Tibial artery (tissue), 4 donors: Measurements from ENCODE around the gene SMYD4.
"Not testable (repeated sequence)": the region's sequence is repeated elsewhere in the genome, so short reads cannot be mapped to it uniquely, and the experiment has no call there.

Experiments used
- DNase-seq, 2 donors: peaks; one replicate each; pipeline ENCODE4 v3.0.0-alpha.2; 2019
- H3K27ac ChIP-seq, 2 donors: fragments of 200-600 bp; sonication (generic) in 1 of 2; 1 replicate in 1 of 2; 2 replicates in 1 of 2; pipeline ENCODE4 v1.5.1; 2018 to 2019; ENCODE audit warnings: mild to moderate bottlenecking in 1 of 2
- H3K27me3 ChIP-seq, 2 donors: fragments of 200-600 bp; sonication (generic) in 1 of 2; one replicate each; pipeline versions ENCODE4 v1.5.1 to v1.6.0; 2016 to 2019
- H3K36me3 ChIP-seq, 3 donors: fragments of 200-600 bp; sonication (generic) in 2 of 3; one replicate each; pipeline ENCODE4 v1.5.1; 2016 to 2019; ENCODE audit warnings: mild to moderate bottlenecking in 2 of 3
- H3K4me1 ChIP-seq, 4 donors: fragments of 200-600 bp; sonication (generic) in 2 of 4; 1 replicate in 3 of 4; 2 replicates in 1 of 4; pipeline ENCODE4 v1.5.1; 2016 to 2019
- H3K4me3 ChIP-seq, 2 donors: fragments of 200-600 bp; sonication (generic) in 1 of 2; 1 replicate in 1 of 2; 2 replicates in 1 of 2; pipeline ENCODE4 v1.5.1; 2018 to 2019; ENCODE audit warnings: mild to moderate bottlenecking in 2 of 2
- H3K9me3 ChIP-seq, 3 donors: fragments of 200-600 bp; sonication (generic) in 1 of 3; one replicate each; pipeline ENCODE4 v1.5.1; 2016 to 2019
- CTCF ChIP-seq, 2 experiments: fragments of 200-600 bp in 1 of 2; fragments of 450-650 bp in 1 of 2; IDR thresholded peaks; one replicate each; pipeline ENCODE4 v1.5.1; 2017 to 2019; ENCODE audit warnings: antibody characterized with exemption in 2 of 2, mild to moderate bottlenecking in 1 of 2, moderate library complexity in 1 of 2
- intact Hi-C: fragments of 100-400 bp; cut with DNase I; formaldehyde crosslinking; loops from one replicate; pipeline ENCODE4 v1.15.0; 2023; ENCODE audit warnings: low total_unique reads

SMYD4 gene

GRCh38 chr17:1865252-1866037, 35.7 kb upstream of the SMYD4 start:
- no peak for DNase-seq
- Histone ChIP-seq H3K27me3 (no peaks in the 10 kb centered on the region), H3K36me3 (peaks cover 3 to 36% (median 7%) of the 10 kb centered on the region in 3 donors), H3K4me3 (no peak overlapping the region), H3K9me3 (no peaks in the 10 kb centered on the region), H3K4me1 (no peaks in the 10 kb centered on the region), H3K27ac (no peak overlapping the region)
- intact Hi-C loops: loop anchor here (5.0 to 10.0 kb wide), 3 partner anchors 148 to 291 kb away; no protein-coding TSS in a partner anchor
- TF ChIP-seq CTCF (IDR thresholded peaks at IDR 0.05): peak; percentile 41 to 63

GRCh38 chr17:1861391-1862010, 31.8 kb upstream of the SMYD4 start:
- Histone ChIP-seq H3K4me1 (no peaks in the 10 kb centered on the region), H3K27me3 (no peaks in the 10 kb centered on the region), H3K9me3 (no peaks in the 10 kb centered on the region), H3K27ac (no peak overlapping the region), H3K4me3 (no peak overlapping the region), H3K36me3 (peaks cover 17 to 34% (median 18%) of the 10 kb centered on the region in 3 donors)
- DNase-seq: no peak
- intact Hi-C loops: loop anchor here (10.0 kb wide), 1 partner anchor 287 kb away; no protein-coding TSS in a partner anchor
- TF ChIP-seq CTCF (IDR thresholded peaks at IDR 0.05): no peak

- H3K4me3 ChIP-seq: no peak overlapping the region
- H3K27ac ChIP-seq: no peak overlapping the region
- H3K9me3 ChIP-seq: no peaks in the 10 kb centered on the region
- no peaks in the 10 kb centered on the region for H3K4me1 ChIP-seq
- H3K27me3 ChIP-seq: no peaks in the 10 kb centered on the region
- TF ChIP-seq CTCF (IDR thresholded peaks at IDR 0.05): no peak
- no peak for DNase-seq
- H3K36me3 ChIP-seq: peaks cover 17 to 36% (median 18%) of the 10 kb centered on the region in 3 donors
- intact Hi-C loops: loop anchor here (10.0 kb wide), 1 partner anchor 286 kb away; no protein-coding TSS in a partner anchor
Observed at GRCh38 chr17:1860978-1861377, 31.3 kb upstream of the SMYD4 start.

GRCh38 chr17:1856462-1856861, 26.8 kb upstream of the SMYD4 start:
- DNase-seq, H3K4me3 ChIP-seq, H3K27ac ChIP-seq, H3K4me1 ChIP-seq, H3K27me3 ChIP-seq, intact Hi-C loops, H3K9me3 ChIP-seq: not testable (repeated sequence)
- peaks cover 40 to 74% (median 40%) of the 10 kb centered on the region in 3 donors for H3K36me3 ChIP-seq

- Histone ChIP-seq H3K4me1 (no peaks in the 10 kb centered on the region), H3K4me3 (no peak overlapping the region), H3K9me3 (no peaks in the 10 kb centered on the region), H3K27ac (no peak overlapping the region), H3K27me3 (no peaks in the 10 kb centered on the region), H3K36me3 (peaks cover 35 to 74% (median 46%) of the 10 kb centered on the region in 3 donors)
- TF ChIP-seq CTCF (IDR thresholded peaks at IDR 0.05): no peak
- DNase-seq: no peak
- intact Hi-C loops: no loop called here
Observed at GRCh38 chr17:1853698-1854097, 24.0 kb upstream of the SMYD4 start.

GRCh38 chr17:1852327-1852726, 22.6 kb upstream of the SMYD4 start:
- H3K27me3 ChIP-seq: no peaks in the 10 kb centered on the region
- no peak for DNase-seq

More at GRCh38 chr17:1852327-1852726, 22.6 kb upstream of the SMYD4 start:
- TF ChIP-seq CTCF (IDR thresholded peaks at IDR 0.05): no peak
- Histone ChIP-seq H3K36me3 (peaks cover 41 to 82% (median 48%) of the 10 kb centered on the region in 3 donors), H3K9me3 (no peaks in the 10 kb centered on the region), H3K27ac (no peak overlapping the region), H3K4me1 (no peaks in the 10 kb centered on the region), H3K4me3 (no peak overlapping the region)
- intact Hi-C loops: no loop called here
